ENCODE data around the gene SLC44A5.

The SLC44A5 gene

GRCh38 chr1:75588779-75589475 is 22.0 kb downstream of the SLC44A5 start:
- no peak for DNase-seq

- DNase-seq = no peak
Observed at GRCh38 chr1:75587692-75588091, 23.2 kb downstream of the SLC44A5 start.

- no peak for DNase-seq
Observed at GRCh38 chr1:75583282-75583681, 27.6 kb downstream of the SLC44A5 start.

- DNase-seq = no peak
Observed at GRCh38 chr1:75582725-75583261, 28.1 kb downstream of the SLC44A5 start.

- DNase-seq = no peak
Observed at GRCh38 chr1:75579046-75579445, 31.9 kb downstream of the SLC44A5 start.

GRCh38 chr1:75575837-75576236 is 35.1 kb downstream of the SLC44A5 start:
- DNase-seq = no peak

GRCh38 chr1:75567191-75567590 is 43.7 kb downstream of the SLC44A5 start:
- DNase-seq = no peak

GRCh38 chr1:75559800-75560199 is 51.1 kb downstream of the SLC44A5 start:
- no peak for DNase-seq

GRCh38 chr1:75559136-75559535 is 51.8 kb downstream of the SLC44A5 start:
- DNase-seq = no peak

GRCh38 chr1:75554870-75555269 is 56.0 kb downstream of the SLC44A5 start:
- DNase-seq = no peak

- DNase-seq = no peak
Observed at GRCh38 chr1:75554181-75554580, 56.7 kb downstream of the SLC44A5 start.

GRCh38 chr1:75550559-75550958 is 60.4 kb downstream of the SLC44A5 start:
- DNase-seq = no peak

- DNase-seq = no peak
Observed at GRCh38 chr1:75548721-75549480, 62.0 kb downstream of the SLC44A5 start.

- no peak for DNase-seq
Observed at GRCh38 chr1:75543705-75544104, 67.2 kb downstream of the SLC44A5 start.

- DNase-seq = no peak
Observed at GRCh38 chr1:75542818-75543570, 67.9 kb downstream of the SLC44A5 start.

GRCh38 chr1:75539230-75540116 is 71.4 kb downstream of the SLC44A5 start:
- DNase-seq = no peak

- no peak for DNase-seq
Observed at GRCh38 chr1:75533085-75533484, 77.8 kb downstream of the SLC44A5 start.

- no peak for DNase-seq
Observed at GRCh38 chr1:75531570-75531969, 79.3 kb downstream of the SLC44A5 start.

GRCh38 chr1:75529488-75529887 is 81.4 kb downstream of the SLC44A5 start:
- DNase-seq = no peak

- DNase-seq = no peak
Observed at GRCh38 chr1:75528001-75528400, 82.9 kb downstream of the SLC44A5 start.

GRCh38 chr1:75522389-75522788 is 88.5 kb downstream of the SLC44A5 start:
- no peak for DNase-seq

- no peak for DNase-seq
Observed at GRCh38 chr1:75521658-75522057, 89.3 kb downstream of the SLC44A5 start.

All from effector CD4-positive, alpha-beta T cell (primary cell).